NCI-H2107 treated with DMSO at 0.1 percent for 48 hours (cell line): ENCODE data around the gene RASA3.
"Not testable (repeated sequence)": the region's sequence is repeated elsewhere in the genome, so short reads cannot be mapped to it uniquely, and the experiment has no call there.

Source experiments
- DNase-seq: peaks from one replicate; lab custom pipeline; 2025; ENCODE audit not compliant: unreplicated experiment; lab: John Stamatoyannopoulos, UW

Gene RASA3

DNA sequence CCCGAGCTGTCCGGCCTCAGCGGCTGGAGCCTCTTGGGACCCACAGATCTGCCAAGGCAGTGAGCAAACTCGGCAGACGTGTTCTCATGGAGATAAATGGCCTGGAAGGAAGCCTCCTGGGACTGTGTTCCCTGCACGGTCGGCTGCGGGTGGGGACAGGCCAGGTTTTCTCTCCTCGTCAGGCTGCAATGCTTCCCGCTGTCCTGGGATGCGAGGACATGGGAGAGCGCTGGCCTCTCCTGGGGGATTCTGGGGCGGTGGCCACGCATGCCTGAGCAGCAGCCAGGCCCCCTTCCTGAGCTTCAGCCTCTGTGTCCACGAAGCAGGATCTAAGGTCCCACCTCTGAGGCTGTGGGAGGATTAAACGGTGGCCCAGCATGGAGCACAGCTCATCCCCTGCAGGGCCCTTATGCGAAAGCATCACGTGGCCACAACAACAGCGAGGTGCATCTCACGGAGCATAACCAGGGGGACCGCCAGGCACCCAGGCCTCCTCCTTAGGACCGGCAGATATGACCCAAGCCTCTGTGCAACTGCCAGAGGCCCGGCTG, 137.3 kb downstream of the RASA3 start:
- DNase-seq: no peak

DNA sequence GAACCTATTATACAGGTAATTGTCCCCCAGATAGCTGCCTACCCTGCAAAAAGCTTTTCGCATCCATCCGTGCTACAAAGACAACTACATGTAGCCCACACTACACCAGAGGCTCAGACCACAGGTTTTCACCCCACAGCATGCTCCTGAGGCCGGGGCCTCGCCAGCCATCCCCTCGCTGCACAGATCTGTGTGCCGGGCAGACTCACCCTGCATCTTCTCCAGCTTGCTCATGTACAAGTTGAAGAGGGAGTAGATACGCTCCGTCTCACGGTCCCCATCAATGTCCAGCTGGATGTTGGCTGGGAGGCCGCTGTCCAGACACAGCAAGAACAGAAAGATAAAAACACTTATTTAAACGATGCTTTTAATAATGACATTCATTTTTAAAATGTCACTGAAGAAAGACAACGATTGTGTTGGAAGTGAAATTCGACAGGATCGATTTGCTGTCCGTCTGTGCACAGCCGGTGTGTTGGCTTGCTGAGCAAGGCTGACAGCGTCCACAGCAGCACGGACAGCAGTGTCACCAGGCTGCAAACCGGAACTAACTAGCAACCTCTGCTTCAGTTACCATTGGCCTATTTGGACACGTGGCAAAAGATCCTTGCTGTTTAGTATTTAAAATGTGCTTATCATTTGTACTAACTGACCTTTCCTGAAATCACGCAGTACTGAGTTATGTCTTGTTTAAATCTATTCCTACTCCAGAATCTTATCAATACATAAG, 140.0 kb downstream of the RASA3 start:
- no peak for DNase-seq

DNA sequence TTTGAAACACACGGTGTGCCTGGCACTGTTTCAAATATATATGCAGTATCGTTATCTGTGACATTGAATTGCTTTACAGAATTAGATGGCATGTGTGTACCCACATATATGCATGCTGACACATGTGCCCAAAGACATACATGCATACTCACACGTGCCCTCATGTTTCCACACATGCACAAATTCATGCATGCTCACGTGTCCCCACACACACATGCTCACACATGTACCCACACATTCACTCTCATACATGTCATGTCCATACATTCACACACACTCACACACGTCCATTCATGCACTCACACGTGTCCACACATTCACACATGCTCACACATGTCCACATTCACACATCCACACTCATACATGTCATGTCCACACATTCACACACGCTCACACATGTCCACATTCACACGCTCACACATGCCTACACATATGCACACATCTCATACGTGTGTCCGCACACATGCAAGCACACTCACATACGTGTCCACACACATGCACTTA, 140.7 kb downstream of the RASA3 start:
- DNase-seq: no peak

DNA sequence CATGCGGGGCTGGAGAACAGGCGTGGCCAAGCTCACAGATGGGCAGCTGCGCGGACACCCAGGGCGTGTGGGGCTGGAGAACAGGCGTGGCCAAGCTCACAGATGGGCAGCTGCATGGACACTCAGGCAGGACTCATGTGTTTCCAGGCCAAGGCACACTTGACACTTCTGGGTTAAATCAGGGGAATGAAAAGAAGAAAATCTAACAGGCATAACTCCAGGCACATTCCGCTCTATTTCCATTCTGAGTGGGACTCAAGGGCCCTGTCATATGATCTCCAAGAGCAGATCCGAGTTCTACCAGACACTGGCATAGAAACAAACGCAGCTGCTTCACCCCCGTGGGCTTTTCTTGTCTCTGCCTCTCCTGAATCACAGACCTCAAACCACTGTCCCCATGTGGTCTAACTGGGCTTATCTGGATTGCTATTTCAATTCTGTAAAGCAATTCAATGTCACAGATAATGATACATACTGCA, 141.2 kb downstream of the RASA3 start:
- DNase-seq: peak; percentile 81

DNA sequence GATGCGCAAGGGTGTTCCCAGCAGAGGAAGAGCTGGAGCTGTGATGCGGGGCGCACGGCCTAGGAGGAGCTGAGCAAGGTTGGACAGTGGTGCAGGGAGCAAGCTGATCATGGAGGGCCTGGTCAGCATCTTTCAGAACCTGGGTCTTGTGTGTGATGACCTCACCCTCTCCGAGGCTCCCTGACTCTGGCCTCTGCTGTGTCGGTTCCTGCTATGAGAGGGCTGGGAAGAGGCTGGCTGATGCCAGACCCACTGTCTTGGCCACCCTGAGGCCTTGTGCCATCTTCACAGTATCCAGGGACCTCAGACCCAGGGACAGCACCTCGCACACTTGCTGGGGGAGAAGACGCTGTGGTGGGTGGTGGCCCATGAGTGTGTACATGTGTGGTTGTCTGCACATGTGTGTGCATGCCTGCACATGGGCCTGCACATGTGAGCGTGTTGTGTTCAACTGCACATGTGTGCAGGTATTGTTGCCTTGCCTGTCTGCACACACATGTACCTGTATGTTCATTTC, 142.0 kb downstream of the RASA3 start:
- DNase-seq: no peak

DNA sequence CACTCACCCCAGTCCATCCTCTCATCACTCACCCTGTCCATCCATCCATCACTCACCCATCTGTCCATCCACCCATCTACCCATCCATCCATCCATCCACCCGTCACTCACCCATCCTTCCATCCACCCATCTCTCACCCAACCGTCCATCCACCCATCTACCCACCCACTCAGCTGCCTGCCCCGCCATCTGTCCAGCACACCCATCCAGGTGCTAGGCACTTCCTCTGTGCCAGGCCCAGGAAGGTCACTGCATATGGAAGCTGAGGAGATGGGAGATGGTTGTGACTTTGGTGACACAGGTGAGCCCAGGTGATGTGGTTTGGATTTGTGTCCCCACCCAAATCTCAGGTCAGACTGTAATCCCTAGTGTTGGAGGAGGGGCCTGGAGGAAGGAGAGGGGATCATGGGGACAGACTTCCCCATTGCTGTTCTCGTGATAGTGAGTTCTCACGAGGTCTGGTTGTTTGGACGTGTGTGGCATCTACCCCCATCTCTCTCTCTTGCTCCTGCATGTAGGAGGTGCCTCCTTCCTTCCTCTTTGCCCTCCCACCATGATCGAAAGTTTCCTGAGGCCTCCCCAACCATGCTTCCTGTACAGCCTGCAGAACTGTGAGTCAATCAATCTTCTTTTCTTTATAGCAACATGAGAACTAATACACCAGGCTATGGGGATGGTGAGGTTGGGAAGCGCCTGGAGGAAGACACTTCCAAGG, 142.7 kb downstream of the RASA3 start:
- DNase-seq: no peak

DNA sequence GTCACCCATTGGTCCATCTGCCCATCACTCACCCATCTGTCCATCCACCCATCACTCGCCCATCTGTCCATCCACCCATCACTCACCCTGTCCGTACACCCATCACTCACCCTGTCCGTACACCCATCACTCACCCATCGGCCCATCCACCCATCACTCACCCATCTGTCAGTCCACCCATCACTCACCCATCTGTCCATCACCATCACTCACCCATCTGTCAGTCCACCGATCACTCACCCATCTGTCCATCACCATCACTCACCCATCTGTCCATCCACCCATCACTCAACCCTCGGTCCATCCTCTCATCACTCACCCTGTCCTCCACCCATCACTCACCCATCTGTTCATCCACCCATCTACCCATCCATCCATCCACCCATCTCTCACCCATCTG, 143.6 kb downstream of the RASA3 start:
- DNase-seq: not testable (repeated sequence)

DNA sequence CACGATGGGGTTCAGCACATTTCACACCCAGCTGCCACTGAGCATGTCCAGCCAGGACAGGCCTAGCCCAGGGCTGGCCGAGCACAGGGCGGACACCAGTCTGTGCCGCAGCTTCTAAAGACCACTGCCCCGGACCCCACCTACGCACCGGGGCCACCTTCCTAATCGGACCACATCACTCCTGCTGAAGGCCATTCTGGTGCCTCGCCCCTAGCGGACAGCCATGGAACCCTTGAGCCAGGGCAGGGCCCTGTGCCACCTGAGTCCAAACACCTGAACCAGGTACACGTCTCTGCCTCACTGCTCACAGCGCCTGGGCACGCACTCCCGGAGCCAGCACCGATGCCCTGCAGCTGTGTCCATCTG, 150.1 kb downstream of the RASA3 start:
- DNase-seq: no peak

DNA sequence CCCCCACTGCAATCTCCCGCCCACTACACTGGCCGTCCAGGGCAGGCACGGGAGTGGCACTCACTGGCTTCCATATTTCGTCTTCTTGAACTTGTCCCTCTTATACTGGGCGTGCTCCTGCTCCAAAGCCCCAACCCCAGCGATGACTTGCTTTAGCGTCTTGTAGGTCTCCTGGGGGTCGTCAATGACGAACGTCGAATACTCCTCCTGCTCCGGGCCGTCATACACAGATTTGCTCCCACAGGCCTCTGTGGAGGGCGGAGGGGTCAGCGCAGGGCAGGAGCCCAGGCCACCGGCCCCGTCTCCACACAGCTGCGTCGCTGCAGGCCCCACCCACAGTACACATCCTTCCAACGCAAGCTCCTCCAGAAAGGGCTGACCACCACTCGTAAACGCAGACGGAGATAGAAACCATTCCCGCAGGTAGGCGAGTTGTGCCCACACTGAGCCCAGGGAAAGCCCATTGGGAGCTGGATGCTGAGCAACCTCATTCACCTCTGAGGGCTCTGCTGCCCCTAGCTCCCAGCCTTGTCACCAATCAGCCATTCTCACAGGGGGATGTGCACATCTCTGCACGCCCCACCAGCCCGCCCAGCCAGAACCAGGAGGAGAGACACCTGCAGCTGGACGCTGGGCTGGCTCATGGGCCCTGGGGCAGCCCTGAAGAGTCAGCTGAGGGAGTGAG, 150.7 kb downstream of the RASA3 start:
- DNase-seq: no peak

DNA sequence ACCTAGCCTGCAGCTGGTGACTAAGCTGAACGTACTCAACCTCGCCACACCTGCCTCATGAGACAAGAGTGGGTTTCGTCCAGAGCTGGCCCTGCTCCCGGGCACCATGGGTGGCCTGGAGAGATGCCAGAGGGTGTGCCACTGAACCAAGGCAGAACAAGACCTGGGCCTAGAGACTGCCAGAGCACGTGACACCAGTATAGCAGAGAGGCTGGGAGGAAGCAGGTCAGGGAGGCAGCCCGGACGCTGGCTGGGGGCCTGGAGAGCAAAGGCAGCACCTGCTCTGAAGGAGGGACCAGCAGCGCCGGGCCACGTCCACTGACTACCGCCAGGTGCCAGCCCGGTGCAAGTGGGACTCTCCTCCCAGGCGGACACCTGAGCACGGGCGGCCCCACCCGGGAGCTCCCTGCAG, 151.2 kb downstream of the RASA3 start:
- peak; percentile 96 for DNase-seq

DNA sequence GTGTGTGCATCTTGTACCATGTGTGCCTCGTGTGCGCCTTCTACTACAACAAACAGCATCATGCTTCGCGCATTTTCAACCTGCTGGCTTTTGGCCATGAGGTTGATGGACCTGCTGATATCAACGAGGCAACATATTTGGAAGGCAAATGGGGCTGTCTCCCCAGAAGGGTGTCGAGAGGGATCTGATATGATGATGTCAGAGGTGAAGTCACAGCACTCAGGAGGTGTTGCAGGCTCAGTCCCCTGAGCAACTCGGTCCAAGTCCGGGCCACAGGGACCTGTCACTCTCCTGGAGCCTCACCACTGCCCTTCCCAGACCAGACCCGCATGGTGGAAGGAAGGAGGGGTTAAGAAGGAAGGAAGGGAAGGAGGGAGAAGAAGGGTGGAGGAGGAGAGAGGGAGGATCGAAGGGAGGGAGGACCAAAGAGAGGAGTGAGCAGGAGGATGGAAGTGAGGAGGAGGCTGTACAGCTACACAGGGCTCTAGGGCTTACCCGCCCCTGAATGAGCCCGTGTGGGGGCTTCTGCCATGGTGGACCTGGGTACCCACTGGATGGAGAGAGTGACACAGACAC, 151.8 kb downstream of the RASA3 start:
- DNase-seq: no peak

DNA sequence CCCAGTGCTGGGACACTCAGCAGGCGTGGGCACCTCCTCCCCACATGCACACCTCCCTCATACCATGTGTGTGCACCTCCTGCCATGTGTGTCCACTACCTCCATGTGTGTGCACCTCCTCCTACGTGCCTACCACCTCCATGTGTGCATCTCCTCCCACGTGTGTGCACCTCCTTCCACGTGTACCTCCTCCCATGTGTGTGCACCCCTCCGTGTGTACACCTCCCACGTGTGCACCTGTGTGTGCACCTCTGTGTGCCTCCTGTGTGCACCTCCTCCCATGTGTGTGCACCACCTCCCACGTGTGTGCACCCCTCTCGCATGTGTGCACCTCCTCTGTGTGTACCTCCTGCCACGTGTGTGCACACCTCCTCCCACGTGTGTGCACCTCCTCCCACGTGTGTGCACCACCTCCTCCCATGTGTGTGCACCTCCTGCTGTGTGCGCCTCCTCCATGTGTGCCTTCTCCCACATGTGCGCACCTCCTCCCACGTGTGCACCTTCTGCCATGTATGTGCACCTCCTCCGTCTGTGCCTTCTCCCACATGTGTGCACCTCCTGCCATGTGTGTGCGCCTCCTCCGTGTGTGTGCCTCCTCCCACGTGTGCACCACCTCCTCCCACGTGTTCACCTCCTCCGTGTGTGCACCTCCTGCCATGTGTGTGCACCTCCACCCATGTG, 152.5 kb downstream of the RASA3 start:
- no peak for DNase-seq

DNA sequence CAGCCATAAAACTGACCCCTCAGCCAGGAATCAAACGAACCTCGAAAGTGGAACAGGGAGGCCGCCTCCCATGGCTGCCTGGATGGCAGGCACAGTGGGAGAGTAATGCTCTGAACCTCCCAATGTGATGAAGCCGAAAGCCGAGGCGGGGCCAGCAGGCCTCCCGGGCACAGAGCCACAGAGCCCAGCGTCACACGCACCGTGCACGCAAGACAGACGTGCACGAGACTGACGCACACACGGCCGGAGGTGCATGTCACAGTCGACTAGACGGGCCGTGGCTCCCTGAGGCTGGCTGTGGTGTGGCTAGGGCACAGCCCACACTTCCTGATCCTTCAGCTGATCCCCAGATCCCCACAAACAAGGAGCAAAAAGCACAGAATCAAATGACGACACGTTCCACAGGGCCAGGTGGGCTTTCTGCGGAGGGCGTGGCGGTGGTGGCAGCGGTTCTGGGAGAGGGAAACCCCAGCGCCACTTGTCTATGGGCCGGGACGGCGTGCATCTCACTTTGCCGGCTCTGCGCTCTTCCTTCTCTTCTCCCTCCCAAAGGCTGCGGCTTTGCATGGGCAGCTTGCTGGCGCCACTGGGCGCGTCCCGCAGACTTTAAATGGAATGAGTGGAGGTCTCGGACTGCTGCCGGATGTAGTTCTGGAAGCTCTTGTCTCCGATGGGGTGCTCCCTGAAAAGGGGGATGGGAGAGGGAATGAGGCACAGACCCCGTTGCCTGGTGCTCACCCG, 153.5 kb downstream of the RASA3 start:
- no peak for DNase-seq

DNA sequence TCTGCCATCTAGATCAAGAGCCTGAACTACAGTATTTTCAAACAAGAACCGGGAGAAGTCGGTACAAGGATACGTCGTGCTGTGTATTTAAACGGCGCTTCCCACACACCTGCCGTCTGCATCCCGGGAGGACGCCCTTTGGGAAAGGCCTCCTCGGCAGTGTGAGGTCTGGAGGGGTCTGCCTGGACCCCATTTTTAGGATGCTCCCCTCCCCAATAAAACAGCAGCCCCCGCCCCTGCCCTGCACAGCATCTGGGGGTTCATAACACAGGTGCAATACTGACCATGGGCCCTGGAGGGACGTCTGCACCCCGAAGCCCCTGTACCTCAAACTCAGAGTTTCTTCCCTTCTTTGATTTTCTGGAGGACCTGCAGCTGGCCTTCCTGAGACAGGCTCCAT, 154.4 kb downstream of the RASA3 start:
- no peak for DNase-seq

DNA sequence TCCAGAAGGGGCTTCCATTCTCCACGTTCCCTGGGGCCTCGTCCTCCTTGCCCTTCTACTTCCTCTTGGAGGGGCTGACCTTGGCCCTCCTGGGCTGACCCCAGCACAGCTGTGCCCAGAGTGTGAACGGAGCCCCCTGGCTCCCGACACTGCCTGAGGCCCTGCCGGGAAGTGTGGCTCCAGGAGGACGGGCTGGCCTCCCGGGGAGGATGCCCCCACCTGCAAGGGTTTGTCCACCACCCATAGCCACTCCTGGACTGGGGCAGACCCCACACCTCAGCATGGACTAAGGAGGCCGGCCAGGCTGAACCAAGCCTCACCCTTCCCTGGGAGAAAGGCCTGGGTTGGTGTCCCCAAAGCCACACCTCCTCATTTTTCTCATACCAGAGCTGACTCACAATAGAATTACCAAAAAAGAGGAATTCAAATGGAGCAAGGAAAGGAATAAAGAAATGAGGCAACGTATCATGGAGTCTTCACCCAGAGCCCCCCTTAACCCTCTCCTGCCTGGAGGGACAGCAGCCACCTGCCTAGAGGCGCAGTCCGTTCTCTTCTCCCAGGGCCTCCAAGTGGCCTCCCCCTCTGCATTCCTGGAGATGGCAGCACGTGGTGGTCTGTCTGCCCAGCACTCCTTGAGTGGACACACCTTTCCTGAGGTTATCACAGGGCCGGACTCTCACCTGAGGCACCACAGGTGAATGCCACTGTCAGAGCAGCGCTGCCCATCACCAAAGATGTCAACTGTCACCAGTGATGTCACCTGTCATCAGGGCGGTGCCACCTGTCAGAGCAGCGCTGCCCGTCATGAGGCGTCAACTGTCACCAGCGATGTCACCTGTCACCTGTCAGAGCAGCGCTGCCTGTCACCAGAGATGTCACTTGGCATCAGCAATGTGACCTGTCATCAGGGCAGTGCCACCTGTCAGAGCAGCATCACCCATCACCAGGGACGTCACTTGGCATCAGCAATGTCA, 155.4 kb downstream of the RASA3 start:
- DNase-seq: no peak

DNA sequence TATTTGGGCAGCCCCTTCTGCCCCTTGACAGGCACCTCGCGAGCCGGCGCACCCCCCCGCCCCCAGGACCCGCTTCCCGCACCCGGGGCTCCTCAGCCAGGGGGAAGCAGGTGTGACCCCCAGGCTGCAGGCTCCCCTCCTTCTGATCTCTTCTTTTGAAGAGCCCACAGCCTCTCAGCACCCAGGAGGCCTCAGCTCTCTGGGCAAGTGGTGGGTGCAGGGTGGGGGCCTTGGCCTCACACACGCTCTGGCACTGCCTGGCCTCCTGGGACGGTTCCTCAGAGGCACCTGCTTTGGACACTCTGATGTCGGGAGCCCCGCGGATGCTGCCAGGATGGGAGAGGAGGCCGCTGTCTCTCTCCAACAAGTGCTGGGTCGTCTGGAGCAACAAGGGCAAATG, 157.0 kb downstream of the RASA3 start:
- DNase-seq: no peak

DNA sequence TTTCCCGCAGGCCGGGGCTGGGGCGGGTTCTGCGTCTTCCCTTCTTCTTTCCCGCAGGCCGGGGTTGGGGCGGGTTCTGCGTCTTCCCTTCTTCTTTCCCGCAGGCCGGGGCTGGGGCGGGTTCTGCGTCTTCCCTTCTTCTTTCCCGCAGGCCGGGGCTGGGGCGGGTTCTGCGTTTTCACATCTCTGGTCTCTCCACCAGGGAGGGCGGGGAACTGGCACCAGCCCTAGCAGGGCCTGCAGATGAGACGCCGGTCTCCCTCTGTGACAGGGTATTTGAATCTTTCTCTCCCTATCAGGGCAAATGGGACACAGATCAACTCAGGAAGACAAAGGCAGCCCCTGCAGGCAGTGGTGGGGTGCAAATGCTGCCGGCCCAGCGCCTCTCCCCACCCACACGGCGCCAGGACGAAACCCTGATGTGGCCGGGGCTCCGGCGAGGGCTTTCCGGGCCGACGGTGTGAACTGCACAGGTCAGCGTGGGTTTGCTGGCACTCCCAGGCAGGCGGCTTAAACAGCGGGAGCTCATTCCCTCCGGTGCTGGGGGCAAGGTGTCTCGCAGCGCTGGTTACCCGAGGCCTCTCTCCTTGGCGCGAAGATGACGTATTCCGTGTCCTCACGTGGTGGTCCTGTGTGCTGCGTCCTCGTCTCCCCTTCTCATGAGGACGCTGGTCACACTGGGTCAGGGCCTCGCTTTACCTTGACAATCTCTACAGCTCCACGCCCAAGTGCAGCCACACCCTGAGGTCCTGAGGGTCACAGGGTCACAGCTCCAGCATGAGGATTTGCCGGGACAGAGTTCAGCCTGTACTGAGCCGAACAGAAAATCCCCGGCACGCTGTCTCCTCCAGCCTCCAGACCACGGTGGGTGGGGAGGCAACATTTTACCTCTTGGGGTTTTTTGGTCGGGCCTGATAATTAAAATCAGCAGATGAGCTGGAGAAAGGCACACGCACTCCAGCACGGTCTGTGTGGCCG, 157.8 kb downstream of the RASA3 start:
- no peak for DNase-seq
